ENCODE data around the gene BMAL2. TPM values are rescaled to one million over a fixed set of nuclear protein-coding genes. Genes with fewer than 3 reads are reported as not detected.

BMAL2 gene, protein sequence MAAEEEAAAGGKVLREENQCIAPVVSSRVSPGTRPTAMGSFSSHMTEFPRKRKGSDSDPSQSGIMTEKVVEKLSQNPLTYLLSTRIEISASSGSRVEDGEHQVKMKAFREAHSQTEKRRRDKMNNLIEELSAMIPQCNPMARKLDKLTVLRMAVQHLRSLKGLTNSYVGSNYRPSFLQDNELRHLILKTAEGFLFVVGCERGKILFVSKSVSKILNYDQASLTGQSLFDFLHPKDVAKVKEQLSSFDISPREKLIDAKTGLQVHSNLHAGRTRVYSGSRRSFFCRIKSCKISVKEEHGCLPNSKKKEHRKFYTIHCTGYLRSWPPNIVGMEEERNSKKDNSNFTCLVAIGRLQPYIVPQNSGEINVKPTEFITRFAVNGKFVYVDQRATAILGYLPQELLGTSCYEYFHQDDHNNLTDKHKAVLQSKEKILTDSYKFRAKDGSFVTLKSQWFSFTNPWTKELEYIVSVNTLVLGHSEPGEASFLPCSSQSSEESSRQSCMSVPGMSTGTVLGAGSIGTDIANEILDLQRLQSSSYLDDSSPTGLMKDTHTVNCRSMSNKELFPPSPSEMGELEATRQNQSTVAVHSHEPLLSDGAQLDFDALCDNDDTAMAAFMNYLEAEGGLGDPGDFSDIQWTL
- polyA plus RNA-seq (ENCODE audit: insufficient read length in 4 of 4), result 1 to 10 TPM; 5.6 to 7.1 (median 7.0) TPM

GRCh38 chr12:27332714-27333402, at the start of gene BMAL2:
Gene BMAL2 (plus strand): TSS chr12:27332836. CDS start chr12:27333073, 237 bp downstream.
- DNase-seq (ENCODE audit: low read depth in 4 of 4, low spot score in 2 of 4), result no peak

GRCh38 chr12:27284021-27284420, 48.6 kb upstream of the BMAL2 start:
- DNase-seq (ENCODE audit: low read depth in 4 of 4, low spot score in 2 of 4), result no peak

GRCh38 chr12:27284751-27285150, 47.9 kb upstream of the BMAL2 start:
- DNase-seq (ENCODE audit: low read depth in 4 of 4, low spot score in 2 of 4), result no peak

GRCh38 chr12:27285403-27285802, 47.2 kb upstream of the BMAL2 start:
- no peak for DNase-seq (ENCODE audit: low read depth in 4 of 4, low spot score in 2 of 4)

DNA sequence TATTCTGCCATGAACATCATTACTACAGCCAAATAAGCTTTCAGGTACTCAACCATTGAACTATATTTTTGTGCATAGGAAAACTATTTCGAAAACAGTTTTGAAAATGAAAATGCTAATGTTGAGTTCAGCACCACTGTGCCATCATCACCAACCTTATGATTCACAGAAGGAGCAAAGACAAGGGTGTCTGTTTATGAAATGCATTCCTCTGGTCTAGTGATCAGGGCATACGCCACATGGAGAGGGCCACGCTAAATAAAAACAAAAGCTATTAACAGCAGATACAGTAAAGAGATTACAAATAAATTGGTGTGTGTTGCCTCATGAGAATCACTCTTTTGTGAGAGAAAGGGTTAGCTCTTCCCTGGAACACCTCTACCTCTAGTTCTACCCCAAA, 43.2 kb upstream of the BMAL2 start:
- DNase-seq (ENCODE audit: low read depth in 4 of 4, low spot score in 2 of 4), result no peak

DNA sequence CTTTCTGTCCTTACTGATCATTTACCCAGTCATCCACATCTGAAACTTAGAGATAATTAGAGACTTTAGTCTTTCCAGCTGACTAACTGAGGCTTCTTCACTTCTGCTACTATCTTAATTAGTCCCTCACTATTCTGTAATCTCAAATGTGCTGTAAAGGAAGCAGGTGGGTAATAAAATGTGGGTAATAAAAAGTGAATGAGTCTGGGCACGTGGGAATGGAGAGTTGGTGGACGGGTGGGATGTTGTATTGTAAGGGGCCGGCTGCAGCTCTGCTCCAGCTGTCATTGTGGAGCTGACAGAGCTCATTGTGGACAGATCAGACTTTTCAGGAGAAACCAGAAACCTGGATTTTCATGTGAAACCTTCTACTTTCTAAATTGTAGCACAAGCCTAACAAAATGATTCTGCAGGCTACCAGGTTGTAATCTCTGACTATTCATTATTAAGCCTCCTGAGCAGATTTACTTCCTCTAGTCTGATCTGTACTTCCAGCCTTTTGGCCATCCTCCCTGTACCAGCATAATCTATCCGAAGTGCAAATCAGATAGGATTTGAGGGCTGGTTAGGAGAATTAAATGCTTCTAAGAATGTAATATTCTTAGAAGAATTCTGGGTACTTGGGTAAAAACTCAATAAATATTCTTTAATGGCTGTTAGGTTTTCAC, 42.0 kb upstream of the BMAL2 start:
- DNase-seq (ENCODE audit: low read depth in 4 of 4, low spot score in 2 of 4), result no peak

DNA sequence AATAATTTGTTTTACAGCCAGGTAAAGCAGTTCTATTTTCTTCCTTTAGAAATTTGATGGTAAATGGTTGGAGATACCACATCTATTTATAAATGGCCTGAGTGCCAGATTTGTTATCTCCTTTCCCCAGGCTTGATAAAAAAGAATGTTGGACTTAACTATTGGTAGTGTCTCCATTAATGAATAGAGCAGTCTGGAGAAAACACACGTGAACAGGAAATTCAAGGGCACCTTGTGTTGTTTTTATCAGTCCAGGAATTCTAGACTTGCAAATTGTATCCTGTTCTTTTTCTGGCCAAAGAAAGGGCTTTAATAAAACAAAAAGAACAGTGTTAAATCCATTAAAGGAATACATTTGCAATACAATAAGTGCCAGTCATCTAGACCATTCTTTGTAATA, 40.8 kb upstream of the BMAL2 start:
- no peak for DNase-seq (ENCODE audit: low read depth in 4 of 4, low spot score in 2 of 4)

GRCh38 chr12:27292718-27293117, 39.9 kb upstream of the BMAL2 start:
- DNase-seq (ENCODE audit: low read depth in 4 of 4, low spot score in 2 of 4), result no peak

GRCh38 chr12:27293463-27293862, 39.2 kb upstream of the BMAL2 start:
- DNase-seq (ENCODE audit: low read depth in 4 of 4, low spot score in 2 of 4), result no peak

GRCh38 chr12:27296674-27297073, 36.0 kb upstream of the BMAL2 start:
- DNase-seq (ENCODE audit: low read depth in 4 of 4, low spot score in 2 of 4), result no peak

- no peak for DNase-seq (ENCODE audit: low read depth in 4 of 4, low spot score in 2 of 4)
Observed at GRCh38 chr12:27297566-27297965, 35.1 kb upstream of the BMAL2 start.

DNA sequence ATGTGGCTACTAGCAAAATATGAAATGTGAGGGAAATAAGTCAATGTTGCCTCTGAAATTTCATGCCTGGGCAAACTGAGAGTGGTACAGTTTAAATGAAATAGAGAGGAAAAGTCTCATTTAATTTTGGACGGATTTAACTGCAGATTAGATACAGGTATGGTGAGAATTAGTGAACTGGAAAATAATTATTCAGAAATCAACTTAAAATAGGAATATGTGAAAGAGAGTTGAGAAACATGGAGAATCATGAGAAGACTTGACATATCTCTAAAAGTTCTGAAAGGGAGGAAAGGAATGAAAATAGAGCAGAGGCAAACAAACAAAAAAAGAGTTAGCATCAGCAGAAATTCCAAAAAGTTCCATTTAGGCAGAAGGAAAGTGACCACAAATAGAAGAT, 33.5 kb upstream of the BMAL2 start:
- no peak for DNase-seq (ENCODE audit: low read depth in 4 of 4, low spot score in 2 of 4)

- no peak for DNase-seq (ENCODE audit: low read depth in 4 of 4, low spot score in 2 of 4)
Observed at GRCh38 chr12:27300226-27300625, 32.4 kb upstream of the BMAL2 start.

DNA sequence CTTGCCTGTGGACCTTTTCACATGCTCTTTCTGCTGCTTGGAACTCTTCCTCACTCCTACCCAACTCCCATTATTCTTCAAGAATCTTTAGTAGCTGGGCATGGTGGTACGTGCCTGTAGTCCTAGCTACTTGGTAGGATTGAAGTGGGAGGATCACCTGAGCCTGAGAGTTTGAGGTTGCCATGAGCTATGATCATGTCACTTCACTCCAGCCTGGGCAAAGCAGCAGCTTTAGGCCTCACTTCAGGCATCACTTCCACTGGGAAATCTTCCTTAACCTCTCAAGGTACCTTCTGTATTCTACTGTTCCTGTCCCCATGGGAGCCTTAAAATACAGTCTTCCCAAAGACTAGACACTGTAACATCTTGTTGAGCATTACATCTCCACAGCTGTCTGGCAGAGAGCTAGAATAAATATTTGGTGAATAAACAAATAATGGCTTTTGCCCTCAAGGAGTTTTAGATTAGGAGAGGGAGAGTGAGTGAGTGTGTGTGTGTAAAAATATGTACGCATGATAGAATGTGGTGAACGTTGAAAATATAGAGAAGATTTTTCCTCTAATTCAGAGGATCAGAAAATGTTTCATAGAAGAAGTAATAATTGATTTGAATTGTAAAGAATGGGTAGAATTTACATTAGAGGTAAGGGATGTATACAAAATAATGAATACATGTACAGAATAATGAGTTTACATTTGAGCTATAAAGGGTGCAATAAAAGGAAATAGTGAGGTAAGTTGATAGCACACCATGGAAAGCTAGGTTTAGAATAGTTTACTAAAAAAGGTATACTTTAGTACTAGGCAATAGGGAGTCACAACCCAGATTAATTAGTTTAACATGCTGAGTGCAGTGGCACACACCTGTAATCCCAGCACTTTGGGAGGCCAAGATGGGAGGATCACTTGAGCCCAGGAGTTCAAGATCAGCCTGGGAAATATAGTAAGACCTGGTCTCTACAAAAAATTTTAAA, 29.2 kb upstream of the BMAL2 start:
- no peak for DNase-seq (ENCODE audit: low read depth in 4 of 4, low spot score in 2 of 4)

DNA sequence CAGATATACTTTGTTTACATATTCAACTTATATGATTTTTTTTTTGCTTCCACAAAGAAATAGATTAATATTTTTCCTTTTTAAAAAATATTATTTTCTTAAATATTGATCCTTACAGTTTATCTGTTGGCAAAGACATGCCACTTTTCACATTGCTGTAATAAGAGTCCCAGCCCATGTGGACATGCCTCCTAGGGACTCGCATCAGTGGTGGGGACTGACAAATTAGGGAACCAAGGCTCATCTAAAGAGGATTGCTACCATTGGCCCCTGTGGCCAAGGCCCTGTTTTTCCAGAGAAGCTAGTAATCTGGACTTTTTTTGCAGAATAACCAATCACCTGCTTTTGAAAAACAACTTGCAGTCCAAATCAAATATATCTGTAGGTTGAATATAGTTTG, 27.8 kb upstream of the BMAL2 start:
- no peak for DNase-seq (ENCODE audit: low read depth in 4 of 4, low spot score in 2 of 4)

DNA sequence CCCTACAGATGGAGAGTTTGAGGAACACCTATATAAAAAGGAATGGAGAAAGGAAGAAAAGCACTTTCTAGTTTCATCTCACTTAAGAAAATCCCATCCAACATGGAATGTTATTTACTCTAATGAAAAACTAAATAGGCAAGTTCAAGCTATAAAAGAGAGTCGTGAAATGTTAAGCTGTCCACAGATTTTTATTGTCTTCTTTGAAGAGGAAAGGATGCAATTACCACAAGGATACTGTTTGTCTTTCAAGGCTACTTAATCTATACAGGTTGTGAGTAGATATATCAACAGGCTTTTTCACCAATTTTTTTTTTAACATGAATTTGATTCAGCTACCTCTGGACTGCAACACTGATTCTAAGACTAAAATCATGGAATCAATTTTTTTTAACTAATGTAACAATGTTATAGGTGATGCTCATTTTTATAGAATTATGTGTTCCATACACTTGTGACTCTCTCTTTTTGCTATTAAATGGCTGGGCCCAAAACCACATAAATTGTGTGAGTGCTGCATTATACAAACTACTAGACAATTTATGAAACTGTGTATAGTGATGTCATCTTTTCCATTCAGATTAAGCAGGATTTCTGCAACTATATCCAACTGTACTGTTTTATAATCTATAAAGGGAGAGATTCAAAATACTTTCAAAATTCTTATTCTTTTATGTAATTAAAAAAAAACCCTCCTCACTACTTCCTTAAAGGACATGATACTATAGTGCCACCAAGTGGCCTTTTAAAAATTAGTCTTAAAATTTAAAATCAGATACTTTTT, 26.8 kb upstream of the BMAL2 start:
- no peak for DNase-seq (ENCODE audit: low read depth in 4 of 4, low spot score in 2 of 4)

GRCh38 chr12:27309293-27309994, 23.2 kb upstream of the BMAL2 start:
- no peak for DNase-seq (ENCODE audit: low read depth in 4 of 4, low spot score in 2 of 4)

- DNase-seq (ENCODE audit: low read depth in 4 of 4, low spot score in 2 of 4), result no peak
Observed at GRCh38 chr12:27309995-27310315, 22.7 kb upstream of the BMAL2 start.

GRCh38 chr12:27316947-27317346, 15.7 kb upstream of the BMAL2 start:
- DNase-seq (ENCODE audit: low read depth in 4 of 4, low spot score in 2 of 4), result no peak

All from left renal cortex interstitium (tissue), 4 donors.